Heart left ventricle (tissue), 16 donors: ENCODE data around the gene FADS6. TPM values are rescaled to one million over a fixed set of nuclear protein-coding genes. Genes with fewer than 3 reads are reported as not detected.
A peak's percentile ranks its signal among the peaks of the same experiment; 100 is the strongest.

ENCODE experiments used
- ATAC-seq, 4 donors: fragments of 200-7000 bp; cut with Tn5 transposase; one replicate each; pipeline ENCODE4 v1.9.1; 2020 to 2022; ENCODE audit warnings: moderate library complexity in 4 of 4, mild to moderate bottlenecking in 3 of 4, moderate number of reproducible peaks in 1 of 4
- DNase-seq, 5 donors: peaks; one replicate each; pipeline ENCODE4 v3.0.0-alpha.2; 2020
- H3K27ac ChIP-seq, 12 donors: fragments of 200-600 bp; sonication (generic) in 4 of 12; one replicate each; pipeline versions ENCODE4 v1.5.0 to v1.8.0; 2016 to 2022; ENCODE audit warnings: mild to moderate bottlenecking in 2 of 12
- H3K27me3 ChIP-seq, 9 donors: fragments of 200-600 bp; sonication (generic) in 2 of 9; one replicate each; pipeline versions ENCODE4 v1.5.1 to v1.8.0; 2016 to 2022; ENCODE audit warnings: mild to moderate bottlenecking in 3 of 9
- H3K36me3 ChIP-seq, 9 donors: fragments of 200-600 bp; sonication (generic) in 2 of 9; one replicate each; pipeline versions ENCODE4 v1.5.0 to v1.8.0; 2018 to 2022; ENCODE audit warnings: mild to moderate bottlenecking in 2 of 9
- H3K4me1 ChIP-seq, 12 donors: fragments of 200-600 bp; sonication (generic) in 4 of 12; one replicate each; pipeline versions ENCODE4 v1.5.0 to v1.8.0; 2016 to 2022; ENCODE audit warnings: mild to moderate bottlenecking in 3 of 12
- H3K4me3 ChIP-seq, 12 donors: fragments of 200-600 bp; sonication (generic) in 4 of 12; one replicate each; pipeline versions ENCODE4 v1.5.0 to v1.8.0; 2017 to 2022; ENCODE audit warnings: mild to moderate bottlenecking in 9 of 12, moderate library complexity in 4 of 12
- H3K9me3 ChIP-seq, 12 donors: fragments of 200-600 bp; sonication (generic) in 4 of 12; one replicate each; pipeline versions ENCODE4 v1.5.0 to v1.8.0; 2016 to 2022; ENCODE audit warnings: mild to moderate bottlenecking in 1 of 12
- POLR2A ChIP-seq, 2 donors: fragments of 450-650 bp; IDR thresholded peaks; one replicate each; pipeline ENCODE4 v1.6.1; 2017; ENCODE audit warnings: antibody characterized with exemption in 2 of 2, mild to moderate bottlenecking in 2 of 2, moderate library complexity in 2 of 2
- WGBS, 4 donors: extraction: QIAGEN DNeasy Blood & Tissue Kit in 2 of 4; methylation state at CpG; one replicate each; pipeline versions ENCODE4 v1.1.5 to v1.1.7; 2013 to 2018; 5-methylcytosine and 5-hydroxymethylcytosine counted together
- intact Hi-C, 10 donors: fragments of 100-400 bp; cut with DNase I; formaldehyde crosslinking; loops; one replicate each; pipeline versions ENCODE4 v1.11.1 to v1.14.2; 2022
- polyA plus RNA-seq, 2 donors: library from polyadenylated mRNA; stranded (reverse); fragments of 200-250 nt; gene quantifications; one replicate each; pipeline ENCODE4 v1.2.3, GENCODE V29; 2013
- total RNA-seq, 9 donors: library from RNA; depleted of rRNA in 2 of 9; stranded (reverse); fragments of >200 nt in 2 of 9; fragmentation: NEBNext Ultra II Directional in 3 of 9; extraction: Animal tissue kit (Norgen Biotek cat#: 25700) in 3 of 9; gene quantifications; one replicate each; pipeline versions ENCODE4 v1.1.0 to v1.2.4, GENCODE V29; 2016 to 2023
- TF ChIP-seq, protein P1 (sequence below), 12 donors: fragments of 200-600 bp; sonication (generic) in 4 of 12; IDR thresholded peaks; one replicate each; pipeline versions ENCODE4 v1.5.0 to v1.8.0; 2018 to 2022; ENCODE audit warnings: antibody characterized with exemption in 12 of 12, mild to moderate bottlenecking in 5 of 12
- donor health status: ischemic (EF 13 %, LVEDD 7.1; RV severe dilation, severe dysfunction).
- donor health status: healthy with polysubstance abuse.
- donor health status: DM: no; HTN: yes; CAD: no.
- donor health status: DM: no; HTN: no; CAD: no.
- donor health status: ischemic (EF 25% LVEDD 6.9; RV normal size, moderate dysfunction).
- donor health status: ischemic (EF 25% LVEDD 5.7; RV mildly dilated, moderate dysfunction).
- donor health status: healthy.
- donor health status: DM: yes; HTN: yes; CAD: no.
- donor health status: ischemic (EF 35%, LVEDD 5.7; RV mildly dilated, moderate dysfunction).
- donor health status: nonischemic (EF 11% LVEDD 7.7; RV severe dilation, severe dysfunction).
- donor health status: DM: yes; HTN: yes; CAD: no.
- donor health status: PGD.
- donor health status: ischemic (EF 29% LVEDD 5.4; RV normal size, mild dysfunction).
- donor health status: nonischemic (EF 23%, LVEDD 6.1; RV moderate dilation, normal function).

The FADS6 gene
- total and polyA plus RNA-seq, 11 donors = not detected

- DNase-seq = no peak
- Histone ChIP-seq H3K36me3 (no peaks in the 10 kb centered on the region), H3K27me3 (peaks cover 29 to 81% (median 45%) of the 10 kb centered on the region in 9 donors), H3K4me1 (peaks cover 0 to 12% (median 0%) of the 10 kb centered on the region in 12 donors), H3K27ac (no peak overlapping the region), H3K9me3 (no peaks in the 10 kb centered on the region), H3K4me3 (no peak overlapping the region)
- intact Hi-C loops = no loop called here
- 55 to 67% (median 63%) methylated on average over 8 of the region's 8 CpGs for WGBS, 4 donors
- TF ChIP-seq, protein P1, sequence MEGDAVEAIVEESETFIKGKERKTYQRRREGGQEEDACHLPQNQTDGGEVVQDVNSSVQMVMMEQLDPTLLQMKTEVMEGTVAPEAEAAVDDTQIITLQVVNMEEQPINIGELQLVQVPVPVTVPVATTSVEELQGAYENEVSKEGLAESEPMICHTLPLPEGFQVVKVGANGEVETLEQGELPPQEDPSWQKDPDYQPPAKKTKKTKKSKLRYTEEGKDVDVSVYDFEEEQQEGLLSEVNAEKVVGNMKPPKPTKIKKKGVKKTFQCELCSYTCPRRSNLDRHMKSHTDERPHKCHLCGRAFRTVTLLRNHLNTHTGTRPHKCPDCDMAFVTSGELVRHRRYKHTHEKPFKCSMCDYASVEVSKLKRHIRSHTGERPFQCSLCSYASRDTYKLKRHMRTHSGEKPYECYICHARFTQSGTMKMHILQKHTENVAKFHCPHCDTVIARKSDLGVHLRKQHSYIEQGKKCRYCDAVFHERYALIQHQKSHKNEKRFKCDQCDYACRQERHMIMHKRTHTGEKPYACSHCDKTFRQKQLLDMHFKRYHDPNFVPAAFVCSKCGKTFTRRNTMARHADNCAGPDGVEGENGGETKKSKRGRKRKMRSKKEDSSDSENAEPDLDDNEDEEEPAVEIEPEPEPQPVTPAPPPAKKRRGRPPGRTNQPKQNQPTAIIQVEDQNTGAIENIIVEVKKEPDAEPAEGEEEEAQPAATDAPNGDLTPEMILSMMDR (IDR thresholded peaks at IDR 0.05) = no peak
- TF ChIP-seq POLR2A (IDR thresholded peaks at IDR 0.05) = no peak
- ATAC-seq = no peak
Observed at GRCh38 chr17:74938194-74938950, 44.9 kb upstream of the FADS6 start.

DNA sequence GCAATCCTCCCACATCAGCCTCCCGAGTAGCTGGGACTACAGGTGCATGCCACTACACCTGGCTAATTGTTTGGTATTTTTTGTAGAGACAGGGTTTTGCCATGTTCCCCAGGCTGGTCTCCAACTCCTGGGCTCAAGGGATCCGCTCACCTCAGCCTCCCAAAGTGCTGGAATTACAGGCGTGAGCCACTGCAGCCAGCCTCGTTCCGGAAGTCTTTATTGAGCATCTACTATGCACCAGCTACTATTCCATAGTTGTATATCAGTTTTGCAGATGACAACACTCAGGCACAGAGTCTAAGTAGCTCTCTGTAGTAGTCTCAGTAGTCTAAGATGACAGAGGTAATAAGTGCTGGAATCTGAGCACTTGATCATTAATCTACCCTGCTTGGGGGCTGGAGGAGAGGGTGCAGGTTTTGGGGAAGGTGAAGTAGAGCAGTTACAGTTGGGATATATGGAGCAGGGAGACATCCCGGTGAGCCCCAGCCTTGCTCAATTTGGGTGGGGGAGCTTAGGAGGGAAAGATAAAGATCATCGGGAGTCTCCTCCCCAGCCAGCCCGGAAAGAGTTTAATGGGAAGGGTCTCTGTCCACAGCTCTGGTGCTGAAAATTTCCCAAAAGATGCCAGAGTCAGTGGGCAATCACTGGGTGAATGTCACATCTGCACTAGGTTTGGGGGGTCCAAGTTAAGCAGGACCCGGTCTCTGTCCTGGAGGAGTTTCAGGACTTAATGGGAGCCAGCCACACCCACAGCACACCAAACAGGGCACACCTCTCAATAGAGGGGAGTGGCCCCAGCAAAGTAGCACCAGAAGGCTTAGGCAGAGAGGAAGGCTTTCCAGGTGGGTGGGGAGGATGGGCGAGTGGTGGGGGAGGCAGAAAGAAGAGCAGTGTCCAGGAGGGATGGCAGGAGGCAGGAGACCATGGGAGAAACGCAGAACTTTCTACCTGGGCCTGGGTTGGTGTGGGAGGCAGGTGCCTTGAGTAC is 43.9 kb upstream of the FADS6 start:
- Histone ChIP-seq H3K36me3 (no peaks in the 10 kb centered on the region), H3K27me3 (peaks cover 27 to 81% (median 50%) of the 10 kb centered on the region in 9 donors), H3K9me3 (no peaks in the 10 kb centered on the region), H3K4me1 (peaks cover 0 to 12% (median 0%) of the 10 kb centered on the region in 12 donors), H3K4me3 (no peak overlapping the region), H3K27ac (no peak overlapping the region)
- intact Hi-C loops = no loop called here
- ATAC-seq (no peak), DNase-seq (peak in 1 of 5 donors; percentile 18)
- TF ChIP-seq POLR2A (IDR thresholded peaks at IDR 0.05) = no peak
- TF ChIP-seq, protein P1 (IDR thresholded peaks at IDR 0.05) = no peak
- 48 to 51% (median 48%) methylated on average over 11 of the region's 11 CpGs for WGBS, 4 donors

GRCh38 chr17:74936470-74936799 is 43.0 kb upstream of the FADS6 start:
- H3K9me3 ChIP-seq = no peaks in the 10 kb centered on the region
- TF ChIP-seq POLR2A (IDR thresholded peaks at IDR 0.05) = no peak
- TF ChIP-seq, protein P1 (IDR thresholded peaks at IDR 0.05) = no peak
- DNase-seq (no peak), ATAC-seq (no peak)
- intact Hi-C loops = no loop called here
- H3K27ac ChIP-seq = no peak overlapping the region
- H3K27me3 ChIP-seq = peaks cover 27 to 82% (median 50%) of the 10 kb centered on the region in 9 donors
- H3K4me1 ChIP-seq = peaks cover 0 to 12% (median 0%) of the 10 kb centered on the region in 12 donors
- peak overlapping the region in 1 of 12 donors; percentile 4 for H3K4me3 ChIP-seq
- WGBS, 4 donors = 15 to 21% (median 18%) methylated on average over 10 to 12 of the region's 12 CpGs
- no peaks in the 10 kb centered on the region for H3K36me3 ChIP-seq
